Mesothelial cell of epicardium (in vitro differentiated cells): ENCODE results near the gene USP5. TPM values are rescaled to one million over a fixed set of nuclear protein-coding genes. Genes with fewer than 3 reads are reported as not detected.
"Not testable (repeated sequence)": the region's sequence is repeated elsewhere in the genome, so short reads cannot be mapped to it uniquely, and the experiment has no call there.

Experiments
- DNase-seq, 2 experiments: peaks; one replicate each; pipeline ENCODE4 v3.0.0; 2021; ENCODE audit warnings: low spot score in 2 of 2; ENCODE audit not compliant: unreplicated experiment in 2 of 2
- H3K27ac Mint-ChIP-seq: 2 replicates; pipeline ENCODE4 v1.8.0; 2021; ENCODE audit warnings: mixed read lengths
- H3K27me3 Mint-ChIP-seq: 2 replicates; pipeline ENCODE4 v1.8.0; 2021; ENCODE audit warnings: low read depth, mixed read lengths
- H3K36me3 Mint-ChIP-seq: 2 replicates; pipeline ENCODE4 v1.8.0; 2021; ENCODE audit warnings: mixed read lengths
- H3K4me1 Mint-ChIP-seq: 2 replicates; pipeline ENCODE4 v1.8.0; 2021; ENCODE audit warnings: mixed read lengths
- H3K4me3 Mint-ChIP-seq: 2 replicates; pipeline ENCODE4 v1.8.0; 2021; ENCODE audit warnings: mild to moderate bottlenecking, moderate library complexity, mixed read lengths
- H3K9me3 Mint-ChIP-seq: 2 replicates; pipeline ENCODE4 v1.8.0; 2021; ENCODE audit warnings: mixed read lengths
- total RNA-seq: library from RNA; stranded (reverse); gene quantifications from 3 replicates; pipeline ENCODE4 v1.2.1, GENCODE V29; 2021
- TF ChIP-seq, protein P1 (sequence below): fragments of 200-600 bp; sonication (generic); IDR thresholded peaks from one replicate; pipeline ENCODE4 v1.5.0; 2021; ENCODE audit warnings: antibody characterized with exemption; ENCODE audit not compliant: unreplicated experiment

The USP5 gene
- total RNA-seq, 1 donor from 2014 or later: 119 TPM

DNA sequence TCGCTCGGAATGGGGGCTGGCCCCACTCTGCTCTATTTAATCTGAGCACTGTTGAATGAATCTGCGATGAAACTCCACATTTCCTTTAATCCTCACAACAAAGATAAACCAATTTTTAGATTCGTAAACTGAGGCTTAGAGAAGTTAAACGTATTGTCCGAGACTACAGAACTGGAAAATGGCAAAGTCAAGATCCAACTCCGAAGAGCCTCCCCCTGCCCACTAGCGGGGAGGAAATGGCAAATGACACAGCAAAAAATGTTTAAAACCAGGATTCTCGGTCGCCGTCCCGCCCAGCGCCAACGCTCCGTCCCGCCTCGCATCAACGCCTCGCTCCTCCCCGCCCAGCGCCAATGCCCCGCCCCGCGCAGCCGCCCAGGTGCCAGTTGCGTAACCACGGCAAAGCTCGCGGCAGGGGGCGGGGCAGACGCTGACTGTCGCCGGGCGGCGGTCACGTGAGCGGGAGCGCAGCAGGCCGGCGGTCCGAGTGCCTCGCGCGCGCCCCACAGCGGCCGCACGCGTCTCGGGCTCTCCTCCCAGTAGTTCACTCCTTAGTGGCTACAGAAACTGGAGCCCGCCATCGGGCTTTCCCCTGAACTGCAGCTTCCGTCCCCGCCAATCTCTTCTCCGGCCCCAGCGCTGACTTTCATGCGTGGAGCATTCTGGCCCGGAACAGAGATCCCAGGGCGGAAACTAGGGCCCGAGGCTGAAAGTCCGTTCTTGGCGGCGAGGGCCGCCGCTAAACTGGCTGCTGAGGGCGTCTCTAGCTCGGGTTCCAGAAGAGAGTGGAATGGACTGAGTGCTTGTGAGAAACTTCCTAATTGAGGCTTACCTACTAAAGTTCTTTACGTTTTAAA lies 39.1 kb downstream of the USP5 start:
- DNase-seq: peak; percentile 99 to 100
- peaks cover 14% of the 10 kb centered on the region for H3K4me1 Mint-ChIP-seq
- TF ChIP-seq, protein P1, sequence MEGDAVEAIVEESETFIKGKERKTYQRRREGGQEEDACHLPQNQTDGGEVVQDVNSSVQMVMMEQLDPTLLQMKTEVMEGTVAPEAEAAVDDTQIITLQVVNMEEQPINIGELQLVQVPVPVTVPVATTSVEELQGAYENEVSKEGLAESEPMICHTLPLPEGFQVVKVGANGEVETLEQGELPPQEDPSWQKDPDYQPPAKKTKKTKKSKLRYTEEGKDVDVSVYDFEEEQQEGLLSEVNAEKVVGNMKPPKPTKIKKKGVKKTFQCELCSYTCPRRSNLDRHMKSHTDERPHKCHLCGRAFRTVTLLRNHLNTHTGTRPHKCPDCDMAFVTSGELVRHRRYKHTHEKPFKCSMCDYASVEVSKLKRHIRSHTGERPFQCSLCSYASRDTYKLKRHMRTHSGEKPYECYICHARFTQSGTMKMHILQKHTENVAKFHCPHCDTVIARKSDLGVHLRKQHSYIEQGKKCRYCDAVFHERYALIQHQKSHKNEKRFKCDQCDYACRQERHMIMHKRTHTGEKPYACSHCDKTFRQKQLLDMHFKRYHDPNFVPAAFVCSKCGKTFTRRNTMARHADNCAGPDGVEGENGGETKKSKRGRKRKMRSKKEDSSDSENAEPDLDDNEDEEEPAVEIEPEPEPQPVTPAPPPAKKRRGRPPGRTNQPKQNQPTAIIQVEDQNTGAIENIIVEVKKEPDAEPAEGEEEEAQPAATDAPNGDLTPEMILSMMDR: peak; percentile 83
- no peaks in the 10 kb centered on the region for H3K27me3 Mint-ChIP-seq
- H3K27ac Mint-ChIP-seq: peak overlapping the region; percentile 96
- peak overlapping the region; percentile 70 for H3K4me3 Mint-ChIP-seq
- no peaks in the 10 kb centered on the region for H3K36me3 Mint-ChIP-seq
- H3K9me3 Mint-ChIP-seq: no peaks in the 10 kb centered on the region

DNA sequence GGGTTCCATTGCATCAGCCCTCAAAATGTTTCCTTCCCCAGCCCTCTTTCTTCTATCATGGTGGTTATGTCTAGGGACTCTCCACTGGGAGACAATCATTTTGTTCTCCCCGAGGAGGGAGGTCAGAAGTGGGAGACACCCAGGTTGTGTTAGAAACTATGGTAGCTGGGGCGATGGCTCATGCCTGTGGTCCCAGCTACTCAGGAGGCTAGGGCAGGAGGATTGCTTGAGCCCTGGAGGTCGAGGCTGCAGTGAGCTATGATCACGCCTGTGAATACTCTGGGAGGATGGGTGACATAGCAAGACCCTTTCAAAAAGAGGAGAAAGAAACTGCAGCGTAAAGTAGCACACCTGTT lies 39.7 kb downstream of the USP5 start:
- H3K4me1 Mint-ChIP-seq: peaks cover 11% of the 10 kb centered on the region
- no peaks in the 10 kb centered on the region for H3K36me3 Mint-ChIP-seq
- H3K9me3 Mint-ChIP-seq: no peaks in the 10 kb centered on the region
- H3K4me3 Mint-ChIP-seq: peak overlapping the region; percentile 70
- no peak for DNase-seq
- no peaks in the 10 kb centered on the region for H3K27me3 Mint-ChIP-seq
- peak overlapping the region; percentile 96 for H3K27ac Mint-ChIP-seq
- TF ChIP-seq, protein P1: no peak

- not testable (repeated sequence) for H3K4me3 Mint-ChIP-seq, H3K36me3 Mint-ChIP-seq, DNase-seq, H3K27me3 Mint-ChIP-seq, H3K27ac Mint-ChIP-seq, H3K9me3 Mint-ChIP-seq
- peaks cover 11% of the 10 kb centered on the region for H3K4me1 Mint-ChIP-seq
Measured at GRCh38 chr12:6892683-6893082, 40.7 kb downstream of the USP5 start.

DNA sequence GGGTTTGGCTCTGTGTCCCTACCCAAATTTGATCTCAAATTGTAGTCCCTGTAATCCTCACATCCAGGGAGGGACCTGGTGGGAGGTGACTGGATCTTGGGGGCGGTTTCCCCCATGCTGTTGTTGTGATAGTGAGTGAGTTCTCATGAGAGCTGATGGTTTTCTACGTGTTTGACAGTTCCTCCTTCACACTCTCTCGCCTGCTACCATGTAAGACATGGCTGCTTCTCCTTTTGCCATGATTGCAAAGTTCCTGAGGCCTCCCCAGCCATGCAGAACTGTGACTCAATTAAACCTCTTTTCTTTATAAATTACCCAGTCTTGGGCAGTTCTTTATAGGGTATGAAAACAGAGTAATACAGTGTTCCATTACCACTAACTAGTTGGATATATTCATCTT lies 42.4 kb downstream of the USP5 start:
- H3K4me3 Mint-ChIP-seq: no peak overlapping the region
- H3K36me3 Mint-ChIP-seq: no peaks in the 10 kb centered on the region
- H3K27ac Mint-ChIP-seq: no peak overlapping the region
- H3K4me1 Mint-ChIP-seq: peaks cover 11% of the 10 kb centered on the region
- no peaks in the 10 kb centered on the region for H3K27me3 Mint-ChIP-seq
- TF ChIP-seq, protein P1: no peak
- DNase-seq: no peak
- H3K9me3 Mint-ChIP-seq: no peaks in the 10 kb centered on the region

DNA sequence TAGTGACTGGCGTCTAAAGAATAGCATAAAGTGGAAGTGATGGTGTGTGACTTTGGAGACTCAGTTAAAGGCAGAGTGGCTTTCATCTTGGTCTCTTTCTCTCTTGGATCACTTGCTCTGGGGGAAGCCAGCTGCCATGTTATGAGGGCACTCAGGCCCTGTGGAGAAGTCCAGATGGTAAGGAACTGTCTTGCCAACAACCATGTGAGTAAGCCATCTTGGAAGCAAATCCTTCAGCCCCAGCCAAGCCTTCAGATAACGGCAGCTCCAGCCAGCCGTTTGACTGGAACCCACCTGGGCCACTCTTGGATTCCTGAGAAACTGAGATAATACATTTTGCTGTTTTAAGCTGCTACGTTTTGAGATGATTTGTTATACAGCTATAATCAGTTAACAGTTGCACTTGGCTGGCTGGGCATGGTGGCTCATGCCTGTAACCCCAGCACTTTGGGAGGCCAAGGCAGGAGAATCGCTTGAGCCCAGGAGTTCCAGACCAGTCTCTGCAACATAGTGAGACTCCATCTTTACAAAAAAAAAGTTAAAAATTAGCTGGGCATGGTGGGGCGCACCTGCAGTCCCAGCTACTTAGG lies 45.0 kb downstream of the USP5 start:
- Mint-ChIP-seq H3K4me1 (no peaks in the 10 kb centered on the region), H3K27me3 (no peaks in the 10 kb centered on the region), H3K4me3 (no peak overlapping the region), H3K27ac (no peak overlapping the region), H3K36me3 (no peaks in the 10 kb centered on the region), H3K9me3 (no peaks in the 10 kb centered on the region)
- no peak for DNase-seq
- TF ChIP-seq, protein P1: no peak

GRCh38 chr12:6899427-6899826 lies 47.5 kb downstream of the USP5 start:
- Mint-ChIP-seq H3K36me3 (no peaks in the 10 kb centered on the region), H3K9me3 (no peaks in the 10 kb centered on the region), H3K4me1 (no peaks in the 10 kb centered on the region), H3K27ac (no peak overlapping the region), H3K4me3 (no peak overlapping the region), H3K27me3 (no peaks in the 10 kb centered on the region)
- no peak for DNase-seq
- TF ChIP-seq, protein P1: no peak
